Lower leg skin (tissue), 4 donors: Measurements from ENCODE around the gene ADGRD1. TPM values are rescaled to one million over a fixed set of nuclear protein-coding genes. Genes with fewer than 3 reads are reported as not detected.

Experiments used
- DNase-seq, 2 donors: peaks; one replicate each; pipeline ENCODE4 v3.0.0-alpha.2; 2019; ENCODE audit warnings: low spot score in 2 of 2
- H3K4me3 ChIP-seq: fragments of 200-600 bp; sonication (generic); 2 replicates; pipeline ENCODE4 v1.5.1; 2017; ENCODE audit warnings: mild to moderate bottlenecking, low read depth; ENCODE audit not compliant: poor library complexity, severe bottlenecking
- CTCF ChIP-seq, 3 donors: fragments of 450-650 bp; IDR thresholded peaks; one replicate each; pipeline ENCODE4 v1.5.1; 2016; ENCODE audit warnings: antibody characterized with exemption in 3 of 3, mild to moderate bottlenecking in 3 of 3, moderate library complexity in 2 of 3
- POLR2A ChIP-seq, 2 donors: fragments of 450-650 bp; IDR thresholded peaks; one replicate each; pipeline ENCODE4 v1.6.1; 2016 to 2017; ENCODE audit warnings: antibody characterized with exemption in 2 of 2, mild to moderate bottlenecking in 1 of 2, moderate library complexity in 1 of 2
- WGBS, 2 donors: methylation state at CpG; one replicate each; pipeline ENCODE4 v1.1.5; 2018; 5-methylcytosine and 5-hydroxymethylcytosine counted together
- intact Hi-C: fragments of 100-400 bp; cut with DNase I; formaldehyde crosslinking; loops from one replicate; pipeline ENCODE4 v1.15.0; 2023; ENCODE audit warnings: low total_unique reads
- total RNA-seq, 4 donors: library from RNA; depleted of rRNA; stranded (reverse); fragments of >200 nt; gene quantifications; one replicate each; pipeline ENCODE4 v1.1.0, GENCODE V29; 2016

ADGRD1 gene
- total RNA-seq, 4 donors from 2014 or later, result 8.3 to 11.6 (median 8.9) TPM

- intact Hi-C loops, result loop anchor here (10.0 kb wide), 1 partner anchor 197 kb away; no protein-coding TSS in a partner anchor
- DNase-seq, result peak in 1 of 2 donors; percentile 71
- TF ChIP-seq POLR2A (IDR thresholded peaks at IDR 0.05), result no peak
- TF ChIP-seq CTCF (IDR thresholded peaks at IDR 0.05), result no peak
- no peak overlapping the region for H3K4me3 ChIP-seq
- 90 to 93% methylated on average over 26 to 30 of the region's 30 CpGs for WGBS, 2 donors
Observed at GRCh38 chr12:131121705-131122405, 168.1 kb downstream of the ADGRD1 start.

- TF ChIP-seq CTCF (IDR thresholded peaks at IDR 0.05), result no peak
- TF ChIP-seq POLR2A (IDR thresholded peaks at IDR 0.05), result no peak
- DNase-seq, result peak in 1 of 2 donors; percentile 74
- no peak overlapping the region for H3K4me3 ChIP-seq
- intact Hi-C loops, result loop anchor here (10.0 kb wide), 1 partner anchor 198 kb away; no protein-coding TSS in a partner anchor
- WGBS, 2 donors, result 88 to 89% methylated on average over 7 of the region's 7 CpGs
Observed at GRCh38 chr12:131122631-131123030, 168.9 kb downstream of the ADGRD1 start.

- intact Hi-C loops, result loop anchor here (10.0 kb wide), 1 partner anchor 199 kb away; no protein-coding TSS in a partner anchor
- 79 to 81% methylated on average over 10 of the region's 10 CpGs for WGBS, 2 donors
Observed at GRCh38 chr12:131123817-131124216, 170.1 kb downstream of the ADGRD1 start.

GRCh38 chr12:131124487-131125280, 171.0 kb downstream of the ADGRD1 start:
- no peak overlapping the region for H3K4me3 ChIP-seq
- peak in 1 of 2 donors; percentile 40 for DNase-seq
- 89 to 90% methylated on average over 19 of the region's 19 CpGs for WGBS, 2 donors
- TF ChIP-seq POLR2A (IDR thresholded peaks at IDR 0.05), result no peak
- TF ChIP-seq CTCF (IDR thresholded peaks at IDR 0.05), result no peak
- intact Hi-C loops, result loop anchor here (10.0 kb wide), 1 partner anchor 200 kb away; no protein-coding TSS in a partner anchor

More at GRCh38 chr12:131123817-131124216, 170.1 kb downstream of the ADGRD1 start:
- peak in 1 of 2 donors; percentile 68 for DNase-seq
- no peak for TF ChIP-seq CTCF (IDR thresholded peaks at IDR 0.05)
- no peak for TF ChIP-seq POLR2A (IDR thresholded peaks at IDR 0.05)
- H3K4me3 ChIP-seq, result no peak overlapping the region

GRCh38 chr12:131126662-131127173, 173.0 kb downstream of the ADGRD1 start:
- DNase-seq, result peak in 1 of 2 donors; percentile 78
- WGBS, 2 donors, result 95 to 97% methylated on average over 7 of the region's 7 CpGs
- H3K4me3 ChIP-seq, result no peak overlapping the region
- TF ChIP-seq POLR2A (IDR thresholded peaks at IDR 0.05), result no peak
- TF ChIP-seq CTCF (IDR thresholded peaks at IDR 0.05), result no peak
- intact Hi-C loops, result loop anchor here (10.0 kb wide), 1 partner anchor 202 kb away; no protein-coding TSS in a partner anchor
